Loucy (cell line): ENCODE results near the gene DYNC1LI1.
A peak's percentile ranks its signal among the peaks of the same experiment; 100 is the strongest.

Experiments used
- H2AFZ ChIP-seq: fragments of 200-600 bp; sonication (generic); 2 replicates; pipeline ENCODE4 v1.6.0; 2016; ENCODE audit warnings: antibody characterized with exemption, mild to moderate bottlenecking, low read length, moderate library complexity
- H3F3A ChIP-seq: fragments of 200-600 bp; 2 replicates; pipeline ENCODE4 v1.6.0; 2016; ENCODE audit warnings: antibody characterized with exemption, low read depth, mild to moderate bottlenecking
- H3K27me3 ChIP-seq: fragments of 200-600 bp; sonication (generic); 2 replicates; pipeline ENCODE4 v1.6.1; 2014; ENCODE audit warnings: low read length, mild to moderate bottlenecking; ENCODE audit not compliant: insufficient read depth, poor library complexity, severe bottlenecking
- H3K36me3 ChIP-seq: fragments of 200-600 bp; sonication (generic); 2 replicates; pipeline ENCODE4 v1.6.1; 2016; ENCODE audit warnings: low read length; ENCODE audit not compliant: insufficient read depth
- H3K4me1 ChIP-seq: fragments of 200-600 bp; sonication (generic); 2 replicates; pipeline ENCODE4 v1.5.1; 2014; ENCODE audit warnings: low read length, mild to moderate bottlenecking; ENCODE audit not compliant: insufficient read depth, poor library complexity, severe bottlenecking
- H3K4me2 ChIP-seq: fragments of 200-600 bp; sonication (generic); 2 replicates; pipeline ENCODE4 v1.6.0; 2014; ENCODE audit warnings: antibody characterized with exemption, low read length, low read depth, mild to moderate bottlenecking; ENCODE audit not compliant: poor library complexity, severe bottlenecking
- H3K4me3 ChIP-seq: fragments of 200-600 bp; sonication (generic); 2 replicates; pipeline ENCODE4 v1.5.1; 2014; ENCODE audit warnings: low read length, mild to moderate bottlenecking, mixed read lengths; ENCODE audit not compliant: poor library complexity, severe bottlenecking
- H3K79me2 ChIP-seq: fragments of 200-600 bp; sonication (generic); 2 replicates; pipeline ENCODE4 v1.6.1; 2014; ENCODE audit warnings: low read length; ENCODE audit not compliant: insufficient read depth
- H3K9ac ChIP-seq: fragments of 200-600 bp; sonication (generic); 2 replicates; pipeline ENCODE4 v1.6.0; 2014; ENCODE audit warnings: mild to moderate bottlenecking, low read depth, low read length, moderate library complexity; ENCODE audit not compliant: poor library complexity, severe bottlenecking
- H3K9me2 ChIP-seq: fragments of 200-600 bp; sonication (generic); replicated peaks from 2 replicates; pipeline ENCODE4 v1.6.1; 2016; ENCODE audit warnings: low read depth, low read length, mixed read lengths
- H3K9me3 ChIP-seq: fragments of 200-600 bp; sonication (generic); 2 replicates; pipeline ENCODE4 v1.6.1; 2014; ENCODE audit warnings: mild to moderate bottlenecking, antibody characterized with exemption, low read length, low read depth; ENCODE audit not compliant: insufficient read depth
- H4K20me1 ChIP-seq: fragments of 200-600 bp; sonication (generic); 2 replicates; pipeline ENCODE4 v1.6.0; 2014; ENCODE audit warnings: antibody characterized with exemption, low read length, mild to moderate bottlenecking; ENCODE audit not compliant: insufficient read depth, poor library complexity, severe bottlenecking
- EZH2phosphoT487 ChIP-seq: fragments of 200-600 bp; IDR thresholded peaks from 2 replicates; pipeline ENCODE4 v1.6.1; 2018; ENCODE audit warnings: antibody characterized with exemption, mild to moderate bottlenecking, moderate library complexity, borderline replicate concordance
- TF ChIP-seq, protein P1 (sequence below): fragments of 200-600 bp; sonication (generic); conservative IDR thresholded peaks from 2 replicates; pipeline ENCODE4 v1.5.1; 2014; ENCODE audit warnings: mild to moderate bottlenecking, antibody characterized with exemption, low read length

The DYNC1LI1 gene

DNA sequence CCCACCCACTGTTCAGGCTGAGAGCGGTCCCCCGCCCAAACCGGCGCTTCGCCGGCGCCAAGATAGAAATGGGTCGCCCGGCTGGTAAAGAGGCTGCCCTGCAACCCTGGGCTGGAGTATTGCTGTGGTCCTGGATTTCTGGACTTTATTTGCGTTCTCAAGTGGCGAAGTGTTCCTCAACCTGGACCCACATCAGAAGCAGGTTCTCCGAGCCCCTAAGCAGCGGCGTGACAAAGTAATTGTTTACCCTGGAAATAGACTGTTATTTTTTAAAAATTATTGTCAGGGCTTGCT lies 481 bp upstream of the DYNC1LI1 start:
- Histone ChIP-seq H3K4me1 (peaks cover 32% of the 10 kb centered on the region), H3K36me3 (peaks cover 1% of the 10 kb centered on the region; the same call in 1 of the 2 replicates), H3K9me2 (no peaks in the 10 kb centered on the region), H3K4me3 (peak overlapping the region; percentile 73), H3K4me2 (peak overlapping the region; percentile 89), H3F3A (peaks cover 3% of the 10 kb centered on the region; the same call in 1 of the 2 replicates), H3K27me3 (no peaks in the 10 kb centered on the region), H2AFZ (peak overlapping the region; percentile 98), H3K79me2 (peaks cover 41% of the 10 kb centered on the region), H3K9me3 (no peaks in the 10 kb centered on the region), H3K9ac (peak overlapping the region; percentile 80), H4K20me1 (peaks cover 26% of the 10 kb centered on the region)
- no peak for TF ChIP-seq EZH2phosphoT487
- TF ChIP-seq, protein P1, sequence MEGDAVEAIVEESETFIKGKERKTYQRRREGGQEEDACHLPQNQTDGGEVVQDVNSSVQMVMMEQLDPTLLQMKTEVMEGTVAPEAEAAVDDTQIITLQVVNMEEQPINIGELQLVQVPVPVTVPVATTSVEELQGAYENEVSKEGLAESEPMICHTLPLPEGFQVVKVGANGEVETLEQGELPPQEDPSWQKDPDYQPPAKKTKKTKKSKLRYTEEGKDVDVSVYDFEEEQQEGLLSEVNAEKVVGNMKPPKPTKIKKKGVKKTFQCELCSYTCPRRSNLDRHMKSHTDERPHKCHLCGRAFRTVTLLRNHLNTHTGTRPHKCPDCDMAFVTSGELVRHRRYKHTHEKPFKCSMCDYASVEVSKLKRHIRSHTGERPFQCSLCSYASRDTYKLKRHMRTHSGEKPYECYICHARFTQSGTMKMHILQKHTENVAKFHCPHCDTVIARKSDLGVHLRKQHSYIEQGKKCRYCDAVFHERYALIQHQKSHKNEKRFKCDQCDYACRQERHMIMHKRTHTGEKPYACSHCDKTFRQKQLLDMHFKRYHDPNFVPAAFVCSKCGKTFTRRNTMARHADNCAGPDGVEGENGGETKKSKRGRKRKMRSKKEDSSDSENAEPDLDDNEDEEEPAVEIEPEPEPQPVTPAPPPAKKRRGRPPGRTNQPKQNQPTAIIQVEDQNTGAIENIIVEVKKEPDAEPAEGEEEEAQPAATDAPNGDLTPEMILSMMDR = no peak

DNA sequence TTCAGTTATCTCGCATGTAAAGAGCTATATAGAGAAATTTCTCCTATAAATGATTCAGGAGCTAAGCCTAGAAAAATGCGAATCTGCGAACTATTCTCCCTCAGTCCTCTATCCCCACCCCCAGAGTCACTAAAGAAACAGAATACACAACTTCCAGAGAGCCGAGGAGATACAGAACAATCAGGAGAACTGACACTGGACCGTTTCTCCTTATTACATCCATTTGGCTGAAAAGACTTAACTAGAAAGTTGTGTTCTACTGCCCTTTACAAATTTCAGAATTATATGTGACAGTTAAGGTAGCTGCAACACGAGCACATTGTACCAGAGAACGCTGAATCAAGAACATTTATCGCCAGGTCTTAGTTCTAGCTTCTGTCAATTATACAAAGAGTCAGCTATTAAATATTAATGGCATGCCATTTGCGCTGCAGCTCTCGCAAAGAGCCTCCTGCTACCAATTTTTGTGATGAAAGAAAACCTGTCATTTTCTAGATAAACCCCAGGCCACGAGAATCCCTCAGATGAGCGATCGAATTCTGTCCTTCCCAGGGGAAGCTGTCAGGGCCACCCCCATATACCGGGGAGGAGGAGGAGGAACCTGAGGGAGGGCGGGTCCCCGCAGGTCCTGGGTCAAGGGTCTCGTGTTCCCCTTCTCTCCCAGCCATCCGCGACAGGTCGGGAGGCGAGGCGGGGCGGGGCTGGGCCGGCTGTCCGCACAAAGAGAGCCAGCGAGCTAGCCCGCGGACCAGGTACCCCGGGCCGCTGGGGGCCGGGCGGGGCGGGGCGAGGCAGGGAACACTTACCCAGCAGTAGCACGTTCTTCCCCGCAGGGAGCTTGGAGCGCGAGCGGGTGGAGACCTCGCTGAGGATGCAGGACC lies 878 bp downstream of the DYNC1LI1 start:
- Histone ChIP-seq H3K79me2 (peaks cover 55% of the 10 kb centered on the region), H2AFZ (peak overlapping the region; percentile 82), H3K36me3 (peaks cover 5% of the 10 kb centered on the region; the same call in 1 of the 2 replicates), H3K4me3 (peak overlapping the region; percentile 73), H3K27me3 (no peaks in the 10 kb centered on the region), H3K9me3 (no peaks in the 10 kb centered on the region), H4K20me1 (peaks cover 35% of the 10 kb centered on the region), H3K9ac (peak overlapping the region; percentile 80), H3K4me1 (peaks cover 38% of the 10 kb centered on the region), H3K9me2 (no peaks in the 10 kb centered on the region), H3K4me2 (peak overlapping the region; percentile 83), H3F3A (peaks cover 3% of the 10 kb centered on the region; the same call in 1 of the 2 replicates)
- TF ChIP-seq, protein P1 = no peak

DNA sequence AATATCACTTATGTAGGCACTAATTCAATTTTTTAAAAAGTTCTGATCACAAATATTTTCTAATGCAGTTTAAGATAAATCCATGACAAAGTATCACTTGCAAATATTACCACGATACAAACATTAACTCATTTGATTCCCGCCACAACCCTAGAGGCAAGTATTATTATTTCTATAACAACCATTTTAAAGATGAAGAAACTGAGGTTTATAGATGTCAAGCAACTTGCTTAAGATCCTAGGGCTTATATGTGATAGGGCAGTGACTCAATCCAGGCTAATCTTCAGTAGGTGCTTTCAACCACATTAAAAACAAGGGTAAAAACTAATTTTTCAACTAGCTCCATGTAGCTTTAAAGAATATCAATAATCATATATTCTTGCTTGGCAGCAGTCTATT lies 1.7 kb downstream of the DYNC1LI1 start:
- Histone ChIP-seq H3K36me3 (peaks cover 5% of the 10 kb centered on the region; the same call in 1 of the 2 replicates), H3K79me2 (peaks cover 62% of the 10 kb centered on the region), H3K4me1 (peaks cover 40% of the 10 kb centered on the region), H4K20me1 (peaks cover 43% of the 10 kb centered on the region), H2AFZ (no peak overlapping the region), H3K9ac (peak overlapping the region; percentile 80), H3K4me2 (peak overlapping the region; percentile 83), H3K4me3 (peak overlapping the region; percentile 73), H3K9me2 (no peaks in the 10 kb centered on the region), H3F3A (peaks cover 3% of the 10 kb centered on the region; the same call in 1 of the 2 replicates), H3K9me3 (no peaks in the 10 kb centered on the region), H3K27me3 (no peaks in the 10 kb centered on the region)
- TF ChIP-seq, protein P1 = no peak
- TF ChIP-seq EZH2phosphoT487 = no peak
